HG03378 (cell line): ENCODE results near the gene MICAL2.

Experiments
- ATAC-seq: cut with Tn5 transposase; IDR thresholded peaks from one replicate; pipeline ENCODE4 v1.9.1; 2021; ENCODE audit warnings: mild to moderate bottlenecking, moderate library complexity; ENCODE audit not compliant: unreplicated experiment

The MICAL2 gene

GRCh38 chr11:12113294-12113693 lies 2.9 kb downstream of the MICAL2 start:
- ATAC-seq, result no peak

DNA sequence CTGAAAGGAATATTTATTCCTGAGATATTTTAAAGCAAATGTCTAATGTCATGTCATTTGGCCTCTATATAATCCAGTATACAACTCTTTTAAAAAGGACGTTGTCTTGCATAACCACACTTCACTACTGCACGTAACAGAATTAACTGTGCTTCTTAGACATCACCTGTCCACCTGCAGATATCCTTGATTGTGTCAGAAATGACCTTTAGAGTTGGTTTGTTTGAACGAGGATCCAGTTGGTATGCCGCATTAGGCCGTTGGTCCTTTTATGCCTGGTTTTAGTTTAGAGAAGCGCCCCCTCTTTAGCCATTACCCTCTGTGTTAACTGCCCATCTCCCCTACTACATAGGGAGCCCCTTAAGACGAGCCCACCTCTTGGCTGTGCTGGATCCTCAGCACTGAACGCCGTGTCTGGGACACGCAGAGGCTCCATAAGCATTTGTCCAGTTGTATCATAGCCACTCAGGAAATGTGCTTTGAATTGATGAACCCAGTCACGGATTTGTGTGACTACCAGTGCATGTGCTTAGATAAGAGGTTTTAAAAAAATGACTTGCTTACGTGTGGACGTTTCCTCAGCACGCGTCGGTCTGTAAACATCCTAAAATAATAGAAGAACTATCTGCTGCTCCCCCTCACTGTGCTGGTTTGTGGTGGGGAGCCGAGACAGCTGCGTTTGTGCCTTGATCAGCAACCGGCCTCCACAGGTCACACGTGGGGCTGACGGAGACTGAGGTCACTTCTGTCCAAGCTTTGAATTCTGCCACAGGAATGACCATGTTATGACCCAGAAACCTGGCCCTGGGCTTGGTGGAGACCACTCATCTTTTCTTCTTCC lies 4.0 kb downstream of the MICAL2 start:
- ATAC-seq, result no peak

- ATAC-seq, result no peak
Observed at GRCh38 chr11:12116425-12117032, 6.1 kb downstream of the MICAL2 start.

- ATAC-seq, result no peak
Observed at GRCh38 chr11:12117200-12117599, 6.8 kb downstream of the MICAL2 start.

- no peak for ATAC-seq
Observed at GRCh38 chr11:12117611-12118010, 7.2 kb downstream of the MICAL2 start.

DNA sequence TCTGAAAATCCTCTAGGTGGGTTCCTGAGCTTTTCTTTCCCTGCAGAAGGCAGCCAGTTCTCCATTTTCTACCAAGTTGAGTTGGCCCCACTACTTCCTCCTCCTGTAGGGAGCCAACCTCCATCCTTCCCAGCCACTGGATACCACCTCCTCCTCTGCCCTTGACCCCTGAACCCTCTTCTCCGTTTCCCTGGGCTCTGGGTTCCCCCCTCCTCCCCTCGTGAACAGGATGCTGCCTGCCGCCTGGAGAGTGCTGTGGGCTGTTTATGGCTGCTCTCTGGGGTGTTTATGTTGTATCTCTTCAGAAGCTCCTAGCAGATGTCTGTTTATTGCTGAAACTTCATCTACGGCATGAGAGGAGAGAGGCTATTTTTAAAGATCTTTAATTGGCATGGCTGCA lies 8.6 kb downstream of the MICAL2 start:
- ATAC-seq, result no peak

- no peak for ATAC-seq
Observed at GRCh38 chr11:12119502-12119901, 9.1 kb downstream of the MICAL2 start.

- ATAC-seq, result no peak
Observed at GRCh38 chr11:12120031-12121008, 9.9 kb downstream of the MICAL2 start.

DNA sequence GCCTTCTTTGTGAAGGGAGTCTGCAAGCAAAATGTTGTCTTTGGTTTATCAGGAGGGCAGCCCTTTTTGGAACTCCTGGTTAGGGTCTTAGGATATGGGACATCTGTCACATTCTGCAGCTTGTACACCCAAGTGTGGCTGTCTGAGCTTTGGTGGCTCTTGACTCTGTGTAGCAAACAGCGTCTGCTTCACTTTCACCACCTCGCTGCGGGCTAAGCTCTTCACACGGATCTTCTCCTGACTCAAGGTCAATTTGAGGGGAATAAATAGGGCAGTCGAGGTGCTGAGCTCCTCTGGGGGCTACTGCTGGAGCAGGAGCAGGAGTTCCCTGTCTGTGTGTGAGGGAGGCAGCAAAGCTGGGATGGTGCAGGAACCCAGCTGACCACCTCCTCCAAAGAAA lies 10.6 kb downstream of the MICAL2 start:
- no peak for ATAC-seq

GRCh38 chr11:12121517-12121916 lies 11.1 kb downstream of the MICAL2 start:
- no peak for ATAC-seq

DNA sequence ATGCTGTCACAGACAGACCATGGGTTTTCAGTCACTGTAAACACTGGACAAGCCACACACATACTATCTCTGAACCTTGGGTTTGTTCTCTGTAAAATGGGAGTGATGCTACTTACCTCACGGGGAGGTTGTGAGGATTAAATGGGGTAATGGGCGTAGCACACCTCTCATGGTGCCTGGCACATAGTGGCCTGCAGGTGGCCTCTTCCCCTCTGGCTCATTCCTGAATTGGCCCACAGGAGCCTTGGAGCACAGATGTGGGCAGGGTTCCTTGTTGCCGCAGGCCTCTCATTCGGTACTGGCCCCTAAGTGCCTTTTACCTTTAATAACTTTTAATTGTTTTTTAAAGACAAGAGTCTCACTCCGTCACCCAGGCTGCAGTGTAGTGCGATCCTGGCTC lies 11.7 kb downstream of the MICAL2 start:
- ATAC-seq, result no peak

DNA sequence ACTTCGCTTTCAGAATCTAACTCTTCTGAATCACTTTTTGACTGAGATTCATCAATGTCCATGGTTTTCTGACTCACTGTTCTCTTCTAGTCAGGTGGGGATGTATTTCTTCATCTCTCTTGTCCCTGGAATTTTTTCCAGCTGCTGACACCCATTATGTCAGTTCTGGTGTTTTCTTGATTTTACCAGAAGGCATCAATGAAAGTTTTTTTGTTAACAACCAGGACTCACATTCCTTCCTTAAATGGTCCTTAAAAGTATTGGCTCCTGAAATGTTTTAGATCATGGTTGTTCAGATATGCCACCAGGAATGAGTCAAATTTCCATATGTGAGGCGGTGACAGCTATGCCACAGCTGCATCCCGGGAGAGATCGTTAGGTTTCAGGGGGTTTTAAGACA lies 12.9 kb downstream of the MICAL2 start:
- no peak for ATAC-seq

DNA sequence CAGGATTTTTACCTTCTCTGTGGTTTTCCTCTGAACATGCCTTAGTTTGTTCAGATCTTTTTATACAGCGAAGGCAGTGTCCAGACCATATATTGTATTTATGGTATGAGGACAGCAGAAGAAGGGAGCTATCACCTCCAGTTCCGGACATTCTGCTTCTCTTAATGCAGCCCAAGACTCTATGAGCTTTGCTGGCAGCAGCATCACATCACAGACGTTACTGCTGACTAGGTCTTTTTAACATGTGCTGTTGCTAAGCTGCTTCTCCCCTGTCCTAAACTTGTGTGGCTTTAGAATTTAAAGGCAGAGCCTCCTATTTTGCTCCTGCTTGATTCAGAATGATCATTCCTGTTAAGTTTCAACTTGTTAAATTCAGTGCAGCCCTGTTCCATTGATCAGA lies 13.4 kb downstream of the MICAL2 start:
- no peak for ATAC-seq

DNA sequence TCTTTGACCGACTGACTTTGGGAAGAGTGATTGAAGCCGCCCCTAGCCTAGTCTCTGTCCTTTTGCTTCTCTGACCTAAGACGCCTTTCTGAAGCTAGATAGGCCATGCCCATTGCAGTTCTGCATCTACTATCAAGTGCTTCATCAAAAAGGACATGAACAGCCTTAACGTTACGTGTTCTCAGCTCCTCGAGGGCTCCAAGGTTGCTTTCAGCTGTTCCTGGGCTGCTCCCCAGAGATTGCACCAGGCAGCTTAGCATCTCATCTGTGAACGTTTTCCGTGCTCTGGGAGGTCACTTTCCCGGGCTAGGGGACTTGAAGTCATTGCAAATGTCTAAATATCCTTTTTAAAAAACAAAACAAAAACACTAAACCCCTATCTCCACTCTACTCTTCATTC lies 13.9 kb downstream of the MICAL2 start:
- no peak for ATAC-seq

- no peak for ATAC-seq
Observed at GRCh38 chr11:12125609-12126149, 15.3 kb downstream of the MICAL2 start.

DNA sequence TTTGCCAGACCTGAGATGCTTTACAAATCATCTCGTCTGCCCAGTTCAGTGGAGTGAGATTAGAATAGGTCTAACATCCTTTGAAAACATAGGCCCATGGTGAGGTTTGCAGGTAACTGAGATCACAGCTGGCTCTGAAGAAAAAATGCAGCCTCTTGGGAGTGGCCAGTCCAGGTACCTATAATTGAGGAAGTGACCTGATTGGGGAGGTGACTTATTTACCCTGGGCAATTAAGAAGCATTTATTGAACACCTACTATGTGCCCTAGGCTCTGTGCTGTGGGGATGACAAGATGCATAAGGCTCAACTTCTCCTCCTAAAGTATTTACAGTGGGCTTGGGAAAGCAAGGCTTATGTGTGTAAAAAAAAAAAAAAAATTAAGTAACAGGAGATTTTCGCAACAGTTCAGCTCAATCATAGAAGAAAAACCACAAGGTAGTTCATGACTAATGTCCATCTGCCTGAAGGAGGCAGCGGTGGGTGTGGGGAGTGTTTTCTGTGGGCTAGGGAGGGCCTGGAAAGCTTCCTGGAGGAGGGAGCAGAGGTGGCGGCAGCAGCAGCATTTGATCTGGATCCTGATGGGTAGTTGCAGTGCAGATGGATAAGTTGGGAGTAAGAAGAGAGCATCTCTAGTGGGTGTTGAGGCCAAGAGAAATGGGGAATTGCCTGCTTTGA lies 16.1 kb downstream of the MICAL2 start:
- ATAC-seq, result no peak

DNA sequence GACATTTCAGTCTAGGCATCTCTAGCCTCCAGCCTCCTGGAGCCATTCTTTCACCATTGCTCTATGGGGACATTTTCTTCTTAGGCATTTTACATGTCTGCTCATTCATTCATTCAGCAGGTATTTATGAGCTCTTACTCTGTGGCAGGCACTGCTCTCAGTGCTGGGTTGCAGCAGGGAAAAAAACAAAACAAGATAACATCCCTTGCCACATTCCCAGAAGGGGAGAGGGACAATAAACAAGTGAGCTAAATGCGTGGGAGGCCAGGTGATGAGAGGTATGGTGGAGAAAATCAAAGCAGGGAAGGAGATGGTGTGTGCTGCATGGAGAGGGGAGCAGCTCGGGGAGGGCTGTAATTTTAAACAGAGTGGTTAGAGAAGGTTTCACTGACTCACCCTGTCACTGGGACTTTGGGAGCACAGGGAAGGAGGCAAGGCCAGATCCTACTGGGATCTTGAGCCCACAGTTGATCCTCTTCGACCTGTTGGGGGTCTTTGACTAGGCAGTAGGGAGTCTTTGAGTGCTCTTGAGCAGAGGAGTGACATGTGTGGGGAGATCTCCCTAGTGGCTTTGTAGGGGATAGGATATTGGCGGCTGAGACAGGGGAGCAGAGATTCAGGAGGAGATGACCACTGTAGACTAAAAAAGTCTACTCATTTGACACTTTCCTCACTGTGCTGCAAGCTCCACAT lies 17.0 kb downstream of the MICAL2 start:
- ATAC-seq, result no peak

DNA sequence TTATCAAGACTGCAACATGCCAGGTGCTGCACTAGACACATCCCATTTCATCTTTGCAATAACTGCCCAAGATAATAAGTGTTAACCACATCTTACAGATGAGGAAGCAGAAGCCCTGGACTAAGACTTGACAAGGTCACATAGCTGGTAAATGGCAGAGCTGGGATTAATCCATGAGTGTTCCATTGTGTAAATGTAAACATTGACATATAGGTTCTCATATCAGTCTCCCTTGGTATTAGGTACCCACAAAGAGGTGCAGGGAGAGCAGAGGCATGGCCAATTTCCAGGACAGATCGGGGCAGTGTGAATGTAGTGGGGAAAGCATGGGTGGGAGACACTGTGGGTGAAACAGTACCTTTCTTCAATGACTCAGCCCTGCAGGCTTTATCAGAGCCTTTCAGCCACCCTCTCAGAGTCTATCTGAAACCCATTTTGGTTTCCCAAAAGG lies 17.9 kb downstream of the MICAL2 start:
- ATAC-seq, result no peak

GRCh38 chr11:12129227-12129626 lies 18.8 kb downstream of the MICAL2 start:
- ATAC-seq, result no peak
